Renal cortical epithelial cell (primary cell): ENCODE results near the gene GHR. TPM values are rescaled to one million over a fixed set of nuclear protein-coding genes. Genes with fewer than 3 reads are reported as not detected.
"Not testable (repeated sequence)": the region's sequence is repeated elsewhere in the genome, so short reads cannot be mapped to it uniquely, and the experiment has no call there.

Source experiments
- DNase-seq: peaks from one replicate; pipeline ENCODE4 v3.0.0-alpha.2; 2011; ENCODE audit warnings: low read depth
- total RNA-seq: library from RNA; depleted of rRNA; stranded (reverse); fragments of >200 nt; gene quantifications from 2 replicates; pipeline ENCODE4 v1.2.3, GENCODE V29; 2014

Gene GHR
- total RNA-seq, 1 donor from 2014 or later: 0.55 TPM

DNA sequence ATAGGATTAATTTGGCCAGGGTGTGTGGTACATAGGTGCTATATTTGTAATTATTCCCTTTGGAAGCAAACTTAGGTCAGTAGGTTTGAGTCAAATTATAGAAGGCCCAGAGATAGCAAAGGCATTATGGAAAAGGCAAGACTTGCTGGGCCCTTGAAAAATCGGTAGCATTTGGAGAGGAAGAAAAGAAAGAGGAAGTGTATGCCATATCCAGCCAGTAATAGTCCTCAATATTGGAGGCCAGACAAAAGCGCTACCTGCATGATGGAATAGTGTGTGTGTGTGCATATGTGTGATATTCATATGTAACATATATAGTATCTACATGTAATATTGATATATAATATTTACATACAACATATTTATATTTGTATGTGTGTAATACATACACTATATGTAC is 146.1 kb downstream of the GHR start:
- no peak for DNase-seq

DNA sequence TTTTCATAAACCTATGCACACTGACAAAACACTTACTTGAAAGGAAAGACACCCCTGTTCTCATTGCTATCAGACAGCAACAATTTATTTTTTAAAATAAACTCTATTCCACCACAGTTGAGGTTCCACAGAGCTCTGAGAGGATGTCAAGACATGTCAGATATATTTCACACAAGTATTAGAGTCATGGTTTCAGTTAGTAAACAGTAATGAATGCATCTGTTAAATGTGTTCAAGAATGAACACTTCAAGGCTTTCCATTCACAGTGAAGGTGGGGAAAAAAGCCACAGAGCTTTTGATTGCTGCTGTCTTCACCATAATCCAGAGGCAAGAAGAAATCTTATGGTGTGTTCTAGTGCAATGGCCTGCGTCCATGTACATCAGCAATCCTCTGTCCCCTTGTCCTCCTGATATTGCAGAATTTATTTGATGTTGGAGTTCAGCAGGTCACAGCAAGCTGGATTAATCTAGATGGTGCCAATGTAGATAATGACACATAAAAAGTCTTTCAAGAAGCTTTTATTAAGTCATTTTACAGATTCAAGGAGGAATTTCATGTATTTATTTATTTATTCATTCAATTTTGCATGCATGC is 146.8 kb downstream of the GHR start:
- DNase-seq: no peak

DNA sequence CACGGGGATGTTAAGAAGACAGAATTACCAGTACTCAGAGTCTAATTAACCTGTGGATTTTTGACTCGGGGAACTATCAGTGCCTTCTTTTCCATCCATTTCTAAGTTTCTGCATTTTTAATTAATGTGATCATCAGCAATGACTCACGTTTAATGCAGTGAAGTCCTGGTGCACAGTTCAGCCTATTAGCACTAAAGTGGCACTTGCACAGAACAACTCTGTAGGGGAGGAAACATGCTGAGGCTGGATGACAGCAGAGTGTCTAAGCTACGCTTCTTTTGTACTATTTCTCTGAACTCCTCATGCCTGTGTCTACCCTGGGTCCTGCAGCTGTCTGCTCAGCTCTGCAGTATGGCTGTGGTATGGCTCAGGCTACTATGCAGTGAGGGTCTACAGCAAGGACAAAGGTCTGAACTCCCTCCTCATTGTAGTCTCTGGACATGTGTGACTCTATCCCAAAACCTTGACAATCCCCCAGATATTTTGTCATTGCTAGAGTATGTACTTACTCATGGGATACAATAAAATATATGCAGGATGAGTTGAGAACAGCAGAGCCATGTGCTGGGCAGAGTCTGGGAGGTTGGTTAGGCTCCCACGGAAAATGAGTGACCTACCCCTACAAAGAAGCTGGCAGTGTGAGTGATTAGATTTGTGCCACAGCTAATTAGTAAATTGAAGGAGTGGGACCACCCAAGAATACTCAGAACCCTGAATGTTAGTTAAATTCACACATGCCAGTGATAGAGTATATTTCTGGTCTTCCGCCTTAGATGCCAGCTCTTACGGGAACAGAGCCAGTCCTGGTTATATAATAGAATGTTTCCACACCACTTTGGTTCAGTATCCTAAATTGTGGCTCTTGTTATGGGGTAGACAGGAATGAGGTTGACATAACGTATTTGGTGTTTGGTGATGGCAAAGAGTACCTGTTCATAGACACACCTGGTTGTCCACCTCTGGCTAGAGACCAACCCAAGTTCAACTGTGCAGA is 148.0 kb downstream of the GHR start:
- peak; percentile 9 for DNase-seq

DNA sequence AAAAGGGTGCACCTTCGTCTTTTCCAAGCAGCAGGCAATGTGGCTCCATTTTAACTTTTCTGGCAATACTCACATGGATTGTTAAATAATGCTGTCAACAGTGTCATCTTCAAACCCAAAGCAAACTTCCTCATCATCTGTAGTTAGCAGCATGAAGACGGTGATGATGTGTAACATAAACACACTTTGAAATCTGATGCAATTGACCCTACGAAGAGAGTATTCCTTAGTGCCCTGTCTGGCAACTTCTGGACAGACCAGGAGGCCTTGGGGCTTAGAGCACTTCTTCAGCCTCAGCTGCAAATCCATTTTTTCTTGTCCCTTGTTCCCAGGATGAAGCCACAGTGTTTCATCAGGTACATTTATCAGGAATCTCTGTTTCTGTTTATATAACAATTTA is 149.1 kb downstream of the GHR start:
- no peak for DNase-seq

DNA sequence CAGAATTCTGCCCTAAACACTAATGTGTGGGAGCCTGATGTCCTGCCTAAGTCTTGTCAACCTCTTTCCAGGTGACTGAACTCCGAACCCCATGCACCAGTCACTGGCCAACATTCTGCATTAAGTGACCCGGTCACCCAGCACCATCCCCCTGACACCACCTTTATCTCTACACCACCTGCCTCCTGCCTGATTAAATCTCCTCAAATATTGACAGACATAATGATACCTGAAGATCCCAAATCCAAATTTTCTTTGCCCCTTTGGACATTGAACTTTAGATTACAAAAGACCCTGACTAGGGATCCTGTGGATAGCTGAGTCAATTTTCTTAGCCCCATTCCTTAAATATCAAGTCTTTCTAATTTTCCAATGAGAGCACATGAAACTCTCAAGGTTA is 150.1 kb downstream of the GHR start:
- no peak for DNase-seq

DNA sequence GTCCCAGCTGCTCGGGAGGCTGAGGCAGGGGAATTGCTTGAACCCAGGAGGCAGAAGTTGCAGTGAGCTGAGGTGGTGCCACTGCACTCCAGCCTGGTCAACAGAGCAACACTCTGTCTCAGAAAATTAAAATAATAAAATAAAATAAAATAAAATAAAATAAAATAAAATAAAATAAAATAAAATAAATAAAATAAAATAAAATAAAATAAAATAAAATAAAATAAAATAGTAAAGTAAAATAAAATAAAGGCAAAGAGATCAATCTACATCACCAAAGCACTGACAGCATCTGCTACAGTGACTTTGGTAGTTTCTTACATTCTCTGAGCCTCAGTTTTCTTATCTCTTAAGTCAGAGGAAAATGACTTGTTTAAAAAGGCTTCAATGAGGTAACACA is 152.7 kb downstream of the GHR start:
- not testable (repeated sequence) for DNase-seq

DNA sequence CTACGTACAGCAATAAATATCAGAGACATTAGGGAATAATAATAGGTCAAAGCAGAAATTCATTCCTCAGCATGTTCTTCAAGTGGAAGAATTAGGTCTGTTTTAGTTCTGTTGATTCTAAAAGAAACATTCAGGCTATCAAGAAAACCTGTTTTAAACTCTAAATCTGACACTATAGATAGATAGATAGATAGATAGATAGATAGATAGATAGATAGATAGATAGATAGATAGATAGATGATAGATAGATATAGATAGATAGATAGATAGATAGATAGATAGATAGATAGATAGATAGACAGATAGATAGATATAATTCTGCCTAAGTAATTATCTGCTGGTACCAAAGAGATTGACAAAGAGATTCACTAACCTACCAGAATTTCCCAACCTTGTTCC is 155.7 kb downstream of the GHR start:
- not testable (repeated sequence) for DNase-seq

DNA sequence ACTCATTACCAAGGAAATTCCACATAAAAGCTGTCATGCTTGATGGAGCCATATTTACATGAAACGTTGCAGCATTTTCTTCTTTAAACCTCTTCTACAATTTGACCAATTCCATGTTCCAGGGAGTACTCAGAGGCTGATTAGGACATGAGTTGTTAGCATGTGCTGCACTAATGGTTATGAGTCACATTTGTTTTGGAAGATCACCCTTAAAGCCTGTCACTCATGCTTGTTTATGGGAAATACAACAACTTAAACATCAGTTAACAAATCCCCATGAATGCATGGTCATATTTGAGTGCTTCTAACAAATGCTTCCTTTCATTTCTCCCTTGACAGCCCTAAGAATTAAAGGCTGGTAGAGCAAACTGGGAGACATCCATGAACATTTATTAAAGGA is 156.1 kb downstream of the GHR start:
- peak; percentile 64 for DNase-seq

DNA sequence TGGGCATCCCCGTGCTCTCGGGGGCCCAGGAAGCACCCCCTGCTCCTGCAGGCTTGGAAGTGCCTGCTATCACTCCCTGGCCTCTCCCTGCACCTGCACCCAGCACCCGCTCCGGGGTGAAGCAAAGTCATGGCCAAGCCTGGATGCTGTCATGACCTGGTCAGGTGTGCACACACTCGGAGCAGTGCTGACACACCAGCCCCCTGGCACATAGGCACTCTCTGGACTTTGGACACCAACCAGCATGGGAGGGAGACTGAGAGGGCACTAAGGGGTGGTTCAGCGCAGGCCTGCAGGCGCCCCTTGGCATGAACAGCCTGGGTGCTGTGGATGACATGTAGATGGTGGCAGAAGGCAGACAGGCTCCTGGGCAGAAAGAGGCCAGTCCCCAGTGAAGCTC is 158.6 kb downstream of the GHR start:
- DNase-seq: no peak

DNA sequence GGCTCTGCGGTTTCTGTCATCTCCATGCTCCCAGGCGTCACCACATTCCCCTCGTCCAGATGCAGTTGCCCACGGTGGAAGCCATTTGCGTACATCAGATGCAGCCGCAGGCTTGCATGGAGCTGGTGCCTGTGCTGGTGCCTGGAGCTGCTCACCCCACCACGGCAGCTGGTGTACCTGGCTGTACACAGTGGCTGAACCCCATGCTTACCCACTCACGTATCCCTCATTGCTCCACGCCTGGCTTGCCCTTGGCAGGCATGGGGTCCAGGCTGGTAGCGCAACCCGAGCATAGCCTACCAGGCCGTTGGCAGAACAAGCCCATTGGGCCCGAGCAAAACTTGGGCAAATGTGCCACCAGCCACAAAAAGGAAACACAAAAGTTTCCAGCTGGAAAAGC is 159.5 kb downstream of the GHR start:
- DNase-seq: no peak

DNA sequence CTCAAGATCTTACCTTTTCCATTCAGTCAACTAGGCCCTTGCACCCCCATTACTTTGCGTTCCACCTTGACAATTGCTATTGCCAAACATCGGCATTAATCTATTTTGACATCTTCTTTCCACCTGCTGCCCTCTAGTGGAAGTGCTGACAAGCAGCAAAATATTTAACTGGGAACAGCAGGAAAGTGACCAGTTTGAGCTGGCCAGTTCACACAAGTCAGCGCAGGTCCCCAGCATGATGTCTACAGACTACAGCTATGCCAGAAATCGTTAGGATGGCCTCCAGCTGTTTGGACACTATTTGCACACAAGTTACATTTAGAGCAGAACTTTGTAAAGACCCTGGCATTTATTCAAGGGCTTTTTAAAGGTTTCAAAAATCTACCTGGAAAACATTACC is 160.1 kb downstream of the GHR start:
- DNase-seq: peak; percentile 65

DNA sequence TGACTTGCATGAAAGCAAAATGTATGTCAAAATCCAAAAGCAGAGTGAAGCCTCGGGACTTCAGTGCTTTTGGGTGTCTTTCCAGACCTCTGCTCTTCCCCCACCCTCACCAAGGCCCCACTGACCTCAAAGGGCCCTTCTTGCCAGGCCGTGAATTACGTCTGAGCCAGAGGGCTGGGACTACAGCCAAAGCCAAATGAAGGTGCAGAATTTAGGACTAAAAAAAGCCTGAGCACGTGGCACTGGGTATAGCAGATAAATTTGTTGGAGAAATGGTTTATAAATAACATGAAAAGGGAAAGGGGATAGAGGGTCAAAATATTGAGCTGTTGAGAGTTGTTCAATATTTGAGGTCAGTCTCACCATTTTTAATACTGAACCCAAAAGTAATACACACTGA is 163.4 kb downstream of the GHR start:
- DNase-seq: no peak

DNA sequence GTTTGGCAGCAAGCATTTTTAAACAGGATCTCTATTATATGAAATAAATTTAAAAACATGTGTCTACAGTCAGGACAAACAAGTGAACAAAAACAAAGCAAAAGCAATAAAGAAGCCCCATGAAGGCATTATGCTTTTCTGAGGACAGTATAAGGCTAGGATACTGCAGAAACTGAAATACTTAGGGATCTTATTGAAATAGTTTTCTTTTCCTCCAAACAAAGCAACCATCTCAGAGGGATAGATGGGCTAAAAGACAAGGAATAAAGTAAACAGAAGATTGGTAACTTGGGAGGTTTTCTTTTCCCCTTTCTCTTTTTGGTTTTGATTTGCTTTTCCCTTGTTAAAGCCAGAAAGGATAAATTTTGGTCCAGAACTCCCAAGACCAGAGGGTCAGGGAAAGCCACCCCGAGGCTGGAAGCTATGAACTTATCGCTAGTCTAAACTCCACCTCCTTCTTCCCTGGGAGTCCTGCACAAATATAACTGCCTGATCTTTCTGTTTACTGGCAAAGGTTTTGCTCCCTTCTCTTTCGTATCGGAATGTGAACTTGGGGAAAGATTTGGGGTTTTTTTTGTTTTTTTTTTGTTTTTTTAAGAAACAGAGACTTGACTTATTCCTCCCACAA is 164.0 kb downstream of the GHR start:
- DNase-seq: no peak

DNA sequence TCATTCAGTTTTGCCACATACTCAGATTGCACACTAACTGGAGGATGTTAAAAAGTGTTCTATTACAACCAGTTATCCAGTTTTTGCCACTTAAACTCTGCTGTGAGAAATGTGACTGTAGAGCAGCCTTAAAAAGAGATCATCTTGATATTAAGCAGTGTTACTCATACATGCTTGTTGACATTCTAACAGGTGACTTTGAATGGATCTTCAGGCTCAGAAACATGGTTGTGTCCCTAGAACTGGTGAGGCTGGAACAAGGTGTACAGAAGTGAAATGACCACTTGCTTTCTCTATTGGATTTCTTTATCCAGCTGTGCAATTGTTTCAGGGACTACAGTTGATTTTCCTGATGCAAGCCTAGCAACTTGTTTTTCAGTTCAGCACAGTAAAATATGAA is 167.3 kb downstream of the GHR start:
- DNase-seq: no peak

DNA sequence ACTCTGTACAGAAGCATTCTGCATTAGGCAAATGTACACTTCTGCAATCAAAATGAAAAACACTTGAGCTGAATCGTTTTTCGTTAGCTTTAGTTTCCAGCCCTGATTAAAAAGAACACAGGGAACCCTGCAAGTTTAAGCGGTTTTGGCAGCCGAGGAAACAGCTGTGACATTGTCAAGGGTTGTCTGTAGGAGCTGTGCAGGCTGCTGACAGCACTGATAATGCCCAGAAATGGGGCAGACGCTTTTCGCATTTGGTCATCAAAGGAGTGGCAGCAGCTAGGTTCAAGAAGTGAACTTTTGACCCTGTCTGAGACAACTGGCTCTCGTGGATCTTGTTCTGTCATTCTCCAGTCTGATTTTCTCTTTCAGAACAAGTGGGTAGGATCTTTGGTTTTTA is 167.8 kb downstream of the GHR start:
- DNase-seq: no peak

DNA sequence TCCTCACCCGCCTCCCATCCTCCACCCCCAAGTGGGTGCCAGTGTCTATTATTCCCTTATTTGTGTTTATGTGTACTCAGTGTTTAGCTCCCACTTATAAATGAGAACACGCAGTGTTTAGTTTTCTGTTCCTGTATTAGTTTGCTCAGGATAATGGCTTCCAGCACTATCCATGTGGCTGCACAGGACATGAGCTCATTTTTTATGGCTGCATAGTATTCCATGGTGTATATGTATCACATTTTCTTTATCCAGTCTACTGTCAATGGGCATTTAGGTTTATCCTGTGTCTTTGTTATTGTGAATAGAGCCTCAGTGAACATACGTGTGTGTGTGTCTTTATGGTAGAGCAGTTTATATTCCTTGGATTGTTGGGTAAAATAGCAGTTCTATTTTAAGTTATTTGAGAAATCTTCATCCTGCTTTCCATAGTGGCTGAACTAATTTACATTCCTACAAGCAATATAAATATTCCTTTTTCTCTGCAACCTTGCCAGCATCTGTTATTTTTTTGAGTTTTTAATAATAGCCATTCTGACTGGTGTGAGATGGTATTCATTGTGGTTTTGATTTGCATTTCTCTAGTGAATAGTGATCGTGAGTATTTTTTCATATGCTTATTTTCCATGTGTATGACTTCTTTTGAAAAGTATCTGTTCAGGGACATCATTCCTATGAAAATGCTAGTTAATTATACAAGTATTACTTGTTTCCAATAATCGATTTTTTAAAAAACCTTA is 169.3 kb downstream of the GHR start:
- no peak for DNase-seq

DNA sequence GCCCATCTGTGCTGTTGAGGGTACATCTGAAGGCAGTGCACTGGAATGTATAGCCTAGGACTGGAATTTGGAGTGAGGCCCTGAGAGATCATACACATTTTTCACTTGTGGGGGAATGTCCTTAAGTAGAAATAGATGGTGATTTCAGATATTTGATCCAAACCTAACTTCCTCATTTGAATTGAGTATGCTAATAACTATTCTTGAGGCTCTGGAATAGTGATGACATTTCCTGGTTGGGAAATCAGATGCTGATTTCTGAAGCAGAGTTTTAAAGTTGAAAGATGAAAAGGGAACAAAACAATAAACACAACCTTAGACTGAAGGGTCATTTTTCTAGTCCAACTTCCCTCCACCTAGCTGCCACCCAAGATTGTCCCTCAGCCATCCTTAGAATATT is 170.4 kb downstream of the GHR start:
- DNase-seq: no peak

DNA sequence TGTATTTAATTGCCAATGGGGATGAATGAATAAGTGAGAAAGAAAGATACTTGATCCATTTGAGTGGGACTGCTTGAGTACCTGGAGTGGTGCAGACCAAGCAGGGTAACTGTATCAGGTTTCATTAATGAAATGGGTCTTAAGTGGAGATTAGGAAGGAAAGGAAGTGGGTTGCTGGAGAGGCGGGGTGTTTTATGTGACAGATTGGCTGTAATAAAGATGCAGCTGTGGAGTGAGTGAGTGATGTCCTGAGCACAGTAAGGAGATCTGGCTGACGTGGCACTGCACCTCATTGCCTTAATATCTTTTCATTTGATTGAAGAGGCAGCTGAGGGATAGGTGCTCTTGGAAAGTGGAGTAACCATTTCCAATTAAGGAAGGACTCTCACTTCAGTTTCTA is 172.4 kb downstream of the GHR start:
- DNase-seq: no peak

DNA sequence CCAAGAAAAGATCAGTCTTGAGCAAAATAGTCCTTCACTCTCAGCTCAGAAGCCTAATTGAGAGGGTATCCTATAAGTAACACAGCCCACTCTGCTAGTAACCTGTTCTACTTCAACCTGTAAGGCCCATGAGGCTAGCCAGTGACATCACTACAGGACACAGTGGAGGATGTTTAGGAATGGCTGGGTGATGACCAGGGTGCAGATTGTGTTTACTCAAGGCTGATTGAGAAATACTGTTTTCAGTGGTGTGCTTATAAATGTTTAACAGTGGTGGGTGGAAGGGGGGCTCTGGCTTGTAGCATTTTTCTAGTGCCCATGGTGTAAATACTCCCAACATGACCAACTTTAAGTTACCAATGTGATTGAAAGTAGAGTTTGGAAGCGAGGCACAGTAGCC is 173.6 kb downstream of the GHR start:
- DNase-seq: peak; percentile 80

DNA sequence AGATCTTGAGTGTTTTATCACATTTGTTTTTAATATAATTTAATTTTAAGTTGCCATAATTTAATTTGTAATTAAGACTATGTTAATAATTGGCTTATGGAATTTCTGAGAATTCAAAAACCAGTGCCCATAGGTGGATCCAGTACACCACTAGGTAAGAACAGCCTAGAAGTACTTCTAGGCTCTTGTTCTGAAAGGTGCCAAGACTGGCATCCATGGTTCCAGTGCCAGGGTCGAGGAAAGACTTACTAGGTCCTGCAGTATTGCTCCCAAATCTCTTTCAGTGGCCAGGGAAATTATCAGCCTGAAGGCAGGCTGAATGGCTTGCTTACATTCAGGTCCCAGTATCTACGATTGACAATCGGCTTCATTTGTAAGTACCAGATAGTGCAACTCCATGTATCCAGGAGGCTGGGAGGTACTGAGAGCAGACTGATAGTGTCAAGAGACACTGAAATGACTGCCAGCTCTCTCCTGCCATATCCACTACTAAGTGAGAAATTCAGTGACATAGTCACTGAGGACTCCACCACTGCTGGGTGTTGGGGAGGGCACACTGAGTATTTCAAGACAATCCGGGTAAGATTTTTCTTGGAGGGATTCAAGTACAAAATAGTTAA is 174.2 kb downstream of the GHR start:
- no peak for DNase-seq

DNA sequence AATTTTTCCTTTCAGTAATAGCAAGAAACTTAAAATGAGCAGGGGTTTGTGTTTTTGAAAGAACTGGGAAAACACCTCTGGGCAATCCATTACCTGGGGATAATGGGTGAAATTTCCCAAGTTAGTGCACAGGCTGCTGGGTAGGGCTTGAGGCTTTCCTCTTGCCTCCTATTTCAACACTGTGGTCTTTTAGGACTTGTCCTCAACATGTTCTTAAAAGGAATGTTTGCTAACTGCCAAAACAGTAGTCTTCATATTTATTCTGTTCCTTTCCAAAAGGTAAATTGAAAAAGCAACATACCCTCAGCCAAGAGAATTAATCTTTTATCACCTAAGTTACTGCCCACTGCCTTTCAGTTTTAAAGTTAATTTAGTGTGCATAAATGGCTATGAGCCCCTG is 175.1 kb downstream of the GHR start:
- DNase-seq: peak; percentile 62

DNA sequence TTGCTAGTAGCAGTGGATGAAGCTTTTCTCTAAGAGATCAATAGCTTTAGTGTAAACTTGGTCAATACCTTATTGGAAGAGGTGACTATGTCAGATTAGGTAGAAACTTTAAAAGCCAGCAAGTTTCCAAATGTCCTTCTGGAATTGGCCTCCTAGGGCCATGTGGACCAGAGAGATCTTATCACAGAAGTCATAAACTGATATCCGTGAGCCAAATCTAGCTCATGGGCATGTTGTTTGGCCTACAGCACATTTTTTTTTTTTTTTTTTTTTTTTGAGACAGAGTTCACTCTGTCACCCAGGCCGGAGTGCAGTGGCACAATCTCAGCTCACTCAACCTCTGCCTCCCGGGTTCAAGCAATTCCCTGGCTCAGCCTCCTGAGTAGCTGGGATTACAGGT is 175.9 kb downstream of the GHR start:
- DNase-seq: no peak
